Fibroblast of peridontal ligament (primary cell): ENCODE results near the gene ELN.
A peak's percentile ranks its signal among the peaks of the same experiment; 100 is the strongest.

ENCODE experiments used
- DNase-seq: peaks from one replicate; pipeline ENCODE4 v3.0.0-alpha.2; 2010; ENCODE audit errors: extremely low read depth

The ELN gene

DNA sequence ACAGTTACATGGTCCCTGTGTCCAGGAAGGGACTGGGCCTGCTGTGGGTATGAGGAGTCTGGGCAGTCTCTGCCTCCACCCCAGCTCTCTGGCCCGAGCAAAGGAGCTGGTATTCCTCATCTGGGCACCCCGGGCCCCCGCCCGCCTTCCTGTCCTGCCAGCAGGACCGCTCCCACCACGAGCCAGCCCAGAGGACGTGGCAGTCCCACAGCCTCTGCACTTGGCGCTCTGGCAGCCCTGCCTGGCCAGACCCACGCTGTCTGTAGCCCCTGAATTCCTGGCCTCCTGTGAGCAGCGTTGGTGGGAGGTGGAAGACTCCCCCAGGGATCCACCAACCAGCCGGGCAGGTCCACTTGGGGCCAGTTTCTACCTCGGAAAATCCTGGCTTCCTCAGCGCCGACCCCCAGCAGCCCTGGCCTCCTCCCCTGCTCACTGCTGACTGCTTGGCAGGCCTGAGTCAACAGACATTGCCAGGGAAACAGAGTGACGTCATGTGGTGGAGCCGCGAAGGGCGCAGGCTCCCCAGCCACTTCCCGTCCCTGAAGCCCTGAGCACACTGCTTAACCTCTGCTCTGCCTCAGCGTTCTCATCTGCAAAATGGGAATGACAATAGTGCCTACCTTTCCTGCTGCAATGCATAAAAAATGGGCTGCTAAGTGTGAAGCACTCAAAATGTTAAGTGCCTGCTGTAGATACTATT lies 34.0 kb downstream of the ELN start:
- peak; percentile 96 for DNase-seq

GRCh38 chr7:74063223-74063641 lies 35.3 kb downstream of the ELN start:
- DNase-seq, result no peak

GRCh38 chr7:74063646-74064045 lies 35.7 kb downstream of the ELN start:
- DNase-seq, result no peak

DNA sequence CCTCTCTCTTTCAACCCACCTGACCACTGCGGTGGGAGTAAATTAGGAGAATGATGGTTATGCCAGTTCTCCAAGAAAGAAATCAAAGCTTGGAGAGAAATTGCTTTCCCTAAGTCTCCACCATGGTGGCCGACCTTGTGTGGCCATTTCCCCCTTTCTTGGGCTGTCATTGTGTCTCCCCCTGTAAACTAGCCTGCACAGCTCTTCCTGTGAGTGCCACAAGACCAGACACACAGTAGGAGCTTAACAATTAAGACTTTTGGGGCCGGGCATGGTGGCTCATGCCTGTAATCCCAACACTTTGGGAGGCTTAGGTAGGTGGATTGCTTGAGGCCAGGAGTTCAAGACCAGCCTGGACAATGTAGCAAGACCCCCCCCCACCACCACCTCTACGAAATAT lies 36.7 kb downstream of the ELN start:
- DNase-seq, result no peak

DNA sequence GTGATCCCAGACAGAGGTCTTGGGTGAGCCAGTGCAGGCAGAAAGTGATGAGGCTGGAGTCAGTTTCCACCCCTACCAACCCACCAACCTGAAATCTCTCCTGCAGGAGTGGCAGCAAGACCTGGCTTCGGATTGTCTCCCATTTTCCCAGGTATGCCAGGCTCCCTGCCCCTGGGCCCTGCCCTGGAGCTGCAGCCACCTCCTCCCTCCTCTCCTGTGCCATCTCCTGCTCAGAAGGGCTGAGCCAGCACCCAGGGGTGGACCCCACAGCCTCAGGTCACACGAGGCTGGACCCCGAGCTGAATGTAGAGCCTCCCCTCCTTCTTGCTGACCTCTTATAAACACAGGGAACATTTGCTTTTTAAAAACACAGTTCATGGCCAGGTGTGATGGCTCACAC lies 38.7 kb downstream of the ELN start:
- DNase-seq, result no peak

DNA sequence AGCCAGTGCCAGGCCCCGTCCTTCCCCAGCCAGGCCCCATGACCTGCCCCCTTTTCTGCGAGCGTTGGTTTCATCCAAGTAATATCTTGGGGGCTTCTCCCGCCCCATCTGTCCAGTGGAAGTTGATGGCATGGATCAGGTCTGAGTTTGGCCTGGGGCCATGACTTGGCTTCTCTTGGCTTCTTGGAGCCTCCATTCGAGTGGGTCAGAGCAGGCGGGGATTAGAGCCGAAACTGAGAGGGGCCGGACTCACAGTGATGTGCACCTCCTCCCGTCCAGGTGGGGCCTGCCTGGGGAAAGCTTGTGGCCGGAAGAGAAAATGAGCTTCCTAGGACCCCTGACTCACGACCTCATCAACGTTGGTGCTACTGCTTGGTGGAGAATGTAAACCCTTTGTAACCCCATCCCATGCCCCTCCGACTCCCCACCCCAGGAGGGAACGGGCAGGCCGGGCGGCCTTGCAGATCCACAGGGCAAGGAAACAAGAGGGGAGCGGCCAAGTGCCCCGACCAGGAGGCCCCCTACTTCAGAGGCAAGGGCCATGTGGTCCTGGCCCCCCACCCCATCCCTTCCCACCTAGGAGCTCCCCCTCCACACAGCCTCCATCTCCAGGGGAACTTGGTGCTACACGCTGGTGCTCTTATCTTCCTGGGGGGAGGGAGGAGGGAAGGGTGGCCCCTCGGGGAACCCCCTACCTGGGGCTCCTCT lies 40.6 kb downstream of the ELN start:
- DNase-seq, result no peak

- DNase-seq, result no peak
Measured at GRCh38 chr7:74069086-74069541, 41.1 kb downstream of the ELN start.

DNA sequence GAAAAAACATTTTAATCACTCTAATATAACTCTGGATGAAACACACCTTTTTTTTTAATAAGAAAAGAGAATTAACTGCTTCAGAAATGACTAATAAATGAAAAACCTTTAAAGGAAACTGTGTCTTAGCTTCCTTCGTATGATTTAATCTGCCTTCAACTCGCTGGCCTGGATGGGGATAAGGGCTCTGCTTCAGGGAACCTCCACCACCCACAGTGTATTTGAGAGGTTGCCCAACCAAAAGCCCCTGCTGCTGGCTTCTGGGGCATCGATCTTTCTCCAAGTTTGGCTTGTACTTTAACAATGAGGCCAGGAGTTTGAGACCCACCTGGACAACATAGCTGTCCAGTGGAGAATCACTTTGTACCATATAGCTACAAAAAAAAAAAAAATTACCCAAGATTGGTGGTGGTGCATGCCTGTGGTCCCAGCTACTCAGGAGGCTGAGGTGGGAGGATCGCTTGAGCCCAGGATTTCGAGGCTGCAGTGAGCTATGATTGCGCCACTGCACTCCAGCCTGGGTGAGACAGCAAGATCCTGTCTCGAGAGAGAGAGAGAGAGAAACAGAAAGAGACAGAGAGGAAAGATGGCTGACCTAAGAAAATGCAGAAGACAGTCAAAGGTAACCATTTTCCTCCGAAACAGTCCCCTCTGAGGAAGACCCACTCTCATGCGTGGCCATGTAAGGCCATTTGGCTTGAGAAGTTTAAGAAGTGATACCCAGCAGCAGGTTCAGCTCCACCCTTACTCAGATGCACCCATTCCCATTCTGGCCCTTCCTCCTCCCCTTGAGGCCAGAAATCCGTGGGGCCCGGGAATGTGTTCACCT lies 42.0 kb downstream of the ELN start:
- no peak for DNase-seq

GRCh38 chr7:74070619-74070921 lies 42.6 kb downstream of the ELN start:
- DNase-seq, result no peak

GRCh38 chr7:74071121-74071520 lies 43.1 kb downstream of the ELN start:
- DNase-seq, result no peak

DNA sequence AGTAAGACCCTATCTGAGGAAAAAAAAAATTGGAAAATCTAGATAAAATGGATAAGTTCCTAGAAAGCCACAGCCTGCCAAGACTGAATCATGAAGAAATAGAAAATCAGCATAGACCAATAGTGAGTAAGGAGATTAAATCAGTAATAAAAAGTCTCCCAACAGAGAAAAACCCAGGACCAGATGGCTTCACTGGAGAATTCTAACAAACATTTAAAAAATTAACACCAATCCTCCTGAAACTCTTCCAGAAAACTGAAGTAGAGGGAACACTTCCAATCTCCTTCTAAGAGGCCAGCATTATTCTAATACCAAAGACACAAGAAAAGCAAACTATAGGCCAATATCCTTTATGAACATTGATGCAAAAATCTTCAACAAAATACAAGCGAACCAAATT lies 46.8 kb downstream of the ELN start:
- DNase-seq, result peak; percentile 39

DNA sequence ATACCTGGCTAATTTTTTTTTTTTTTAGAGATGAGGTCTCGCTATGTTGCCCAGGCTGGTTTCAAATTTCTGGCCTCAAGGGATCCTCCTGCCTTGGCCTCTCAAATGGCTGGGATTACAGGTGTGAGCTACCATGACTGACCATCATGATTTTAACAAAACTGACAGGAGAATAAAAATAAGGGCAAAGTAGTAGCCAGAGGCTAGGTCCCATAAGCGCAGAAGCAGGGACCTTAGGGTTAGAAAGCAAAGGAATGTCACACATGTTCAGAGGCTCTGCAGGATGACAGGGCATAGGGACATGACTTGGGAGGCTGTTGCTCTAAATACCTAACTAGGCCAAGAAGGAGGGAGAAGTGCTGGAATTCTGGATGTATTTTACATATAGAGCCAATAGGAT lies 50.5 kb downstream of the ELN start:
- DNase-seq, result no peak

DNA sequence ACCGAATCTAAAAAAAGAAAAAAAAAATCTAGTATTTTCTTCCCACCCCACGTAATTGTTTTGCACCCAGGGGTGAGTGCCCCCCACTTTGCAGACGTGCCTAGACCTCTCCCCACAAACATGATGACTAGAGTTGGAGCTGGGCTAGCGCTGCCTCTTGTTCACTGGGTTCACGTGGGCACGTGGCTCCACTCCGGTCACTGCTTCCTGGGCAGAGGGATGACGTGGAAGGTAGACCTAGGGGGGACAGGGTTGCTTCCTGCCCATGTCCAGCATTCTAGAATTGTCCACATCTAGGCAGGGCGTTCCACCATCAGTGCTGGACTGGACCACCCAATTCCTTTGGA lies 54.8 kb downstream of the ELN start:
- no peak for DNase-seq

DNA sequence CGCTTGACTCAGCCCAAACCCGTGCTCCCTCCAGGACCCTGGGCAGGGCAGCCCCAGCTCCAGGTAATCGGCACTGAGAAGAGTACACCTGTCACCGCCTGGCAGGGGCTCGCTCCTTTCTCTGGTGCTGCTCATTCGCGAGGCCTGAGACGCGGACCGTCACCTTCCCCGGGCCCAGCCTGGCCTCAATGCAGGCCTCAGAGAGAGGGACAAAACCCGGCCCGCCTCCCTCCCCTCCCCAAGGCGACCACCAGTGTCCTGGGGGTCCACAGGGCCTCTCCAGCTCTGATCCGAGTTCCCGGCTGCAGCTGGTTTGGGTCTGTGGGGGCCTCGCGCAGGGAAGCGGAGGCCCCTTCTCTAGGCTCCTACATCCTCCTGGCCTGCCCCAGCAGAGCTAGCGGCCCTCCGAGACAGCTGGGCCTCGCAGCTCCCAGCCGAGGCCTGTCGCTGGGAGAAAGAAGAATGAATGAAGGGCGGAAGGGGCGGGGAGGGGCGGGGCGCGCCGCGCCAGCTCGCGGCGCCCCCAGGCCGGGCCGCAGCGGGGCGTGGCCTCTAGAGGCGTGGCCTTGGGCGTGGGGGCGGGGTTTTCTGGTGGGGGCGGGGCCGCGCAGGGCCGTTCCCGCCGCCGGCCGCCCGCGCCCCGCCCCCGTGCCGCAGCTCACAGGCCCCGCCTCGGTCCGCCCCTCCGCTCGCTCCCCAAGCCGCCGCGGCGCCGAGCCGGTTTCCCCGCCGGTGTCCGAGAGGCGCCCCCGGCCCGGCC lies 55.3 kb downstream of the ELN start, which contains the start of gene LIMK1:
Gene LIMK1, plus strand, starts transcription at position 688 of the 760 bp plus-strand sequence. CDS start 187 bp downstream, outside the sequence.
- peak; percentile 62 for DNase-seq

GRCh38 chr7:74083928-74084721 lies 56.2 kb downstream of the ELN start:
- peak; percentile 51 for DNase-seq

- DNase-seq, result no peak
Measured at GRCh38 chr7:74084722-74085578, 57.0 kb downstream of the ELN start.

DNA sequence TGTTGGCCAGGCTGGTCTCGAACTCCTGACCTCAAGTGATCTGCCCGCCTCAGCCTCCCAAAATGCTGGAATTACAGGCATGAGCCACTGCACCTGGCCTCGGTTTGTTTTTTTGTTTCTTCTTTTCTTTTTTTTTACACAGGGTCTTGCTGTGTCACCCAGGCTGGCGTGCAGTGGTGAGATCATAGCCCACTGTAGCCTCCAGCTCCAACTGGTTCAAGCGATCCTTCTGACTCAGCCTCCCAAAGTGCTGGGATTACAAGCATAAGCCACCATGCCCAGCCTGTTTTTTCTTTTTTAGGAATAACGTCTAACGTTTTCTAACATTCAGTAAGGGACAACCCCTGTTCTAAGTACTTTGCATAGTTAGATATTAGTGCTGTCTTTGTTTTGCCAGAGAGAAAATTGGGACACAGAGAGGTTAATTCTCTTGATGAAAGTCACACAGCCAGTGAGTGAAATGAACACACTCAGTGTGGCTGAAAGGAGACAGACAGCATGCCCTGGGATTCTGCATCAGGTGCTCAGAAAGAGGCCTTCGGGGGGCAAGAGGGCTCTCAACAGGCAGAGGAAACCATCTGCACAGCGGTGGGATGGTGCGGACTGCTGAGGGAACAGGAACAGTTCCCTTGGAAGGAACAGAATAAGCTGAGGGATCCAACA lies 59.9 kb downstream of the ELN start:
- no peak for DNase-seq

DNA sequence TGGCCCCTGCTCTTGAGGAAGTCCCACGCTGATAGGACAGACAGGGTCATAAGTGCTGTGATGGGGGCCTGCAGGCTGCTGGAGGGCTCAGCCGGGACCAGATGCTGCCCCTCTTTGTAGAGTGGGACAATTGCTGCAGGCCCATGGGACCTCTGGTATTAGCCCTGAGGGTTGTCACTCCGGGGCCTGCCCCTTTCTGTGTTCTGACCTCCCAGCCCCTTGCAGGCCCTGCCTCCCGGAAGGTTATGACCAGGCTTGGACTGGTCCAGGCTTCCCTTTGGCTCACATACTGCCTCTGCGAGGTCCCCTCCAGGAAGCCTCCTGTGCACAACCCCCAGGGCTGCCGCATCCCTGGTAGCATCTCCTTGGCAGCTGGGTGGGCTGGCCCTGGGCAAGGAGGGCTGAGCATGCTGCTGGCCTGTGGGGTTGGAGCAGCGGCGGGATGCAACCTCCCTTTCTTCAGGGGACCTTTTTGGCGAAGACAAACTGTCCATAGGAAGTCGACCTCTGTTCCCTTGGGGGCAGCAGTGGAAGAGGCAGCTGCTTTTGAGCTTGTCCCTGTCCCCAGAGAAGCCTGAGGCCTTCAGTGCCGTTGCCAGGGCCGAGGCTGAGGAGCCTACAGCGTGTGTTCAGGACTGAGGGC lies 64.5 kb downstream of the ELN start:
- no peak for DNase-seq

DNA sequence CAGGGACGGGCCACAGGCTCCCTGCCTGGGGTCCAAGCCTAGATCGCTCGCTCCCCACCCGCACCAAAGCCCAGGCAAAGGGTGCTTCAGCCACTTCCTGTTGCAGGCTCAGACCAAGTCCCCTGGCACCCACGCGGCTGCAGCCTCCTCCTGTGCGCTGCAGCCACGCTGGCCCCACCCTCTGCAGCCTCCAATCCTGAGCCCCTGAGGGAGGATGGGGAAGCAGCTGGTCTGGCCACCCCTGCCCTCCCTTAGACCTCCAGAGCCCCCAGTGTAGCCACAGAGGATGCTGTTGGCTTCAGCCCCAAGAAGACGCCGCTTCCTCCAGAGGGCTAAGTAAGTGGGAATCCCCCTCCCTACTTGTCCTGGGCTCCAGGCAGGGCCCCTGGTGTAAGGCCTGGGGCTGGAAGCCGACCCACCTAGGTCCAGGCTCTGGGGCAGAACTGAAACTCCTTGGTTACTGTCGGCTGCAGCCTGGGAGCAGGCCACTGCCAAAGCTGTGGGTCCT lies 65.0 kb downstream of the ELN start:
- DNase-seq, result no peak
